ENCODE measurements around the gene KCNIP3.

Gene KCNIP3

GRCh38 chr2:95345563-95346230, 48.5 kb downstream of the KCNIP3 start:
- TF ChIP-seq, protein P1, sequence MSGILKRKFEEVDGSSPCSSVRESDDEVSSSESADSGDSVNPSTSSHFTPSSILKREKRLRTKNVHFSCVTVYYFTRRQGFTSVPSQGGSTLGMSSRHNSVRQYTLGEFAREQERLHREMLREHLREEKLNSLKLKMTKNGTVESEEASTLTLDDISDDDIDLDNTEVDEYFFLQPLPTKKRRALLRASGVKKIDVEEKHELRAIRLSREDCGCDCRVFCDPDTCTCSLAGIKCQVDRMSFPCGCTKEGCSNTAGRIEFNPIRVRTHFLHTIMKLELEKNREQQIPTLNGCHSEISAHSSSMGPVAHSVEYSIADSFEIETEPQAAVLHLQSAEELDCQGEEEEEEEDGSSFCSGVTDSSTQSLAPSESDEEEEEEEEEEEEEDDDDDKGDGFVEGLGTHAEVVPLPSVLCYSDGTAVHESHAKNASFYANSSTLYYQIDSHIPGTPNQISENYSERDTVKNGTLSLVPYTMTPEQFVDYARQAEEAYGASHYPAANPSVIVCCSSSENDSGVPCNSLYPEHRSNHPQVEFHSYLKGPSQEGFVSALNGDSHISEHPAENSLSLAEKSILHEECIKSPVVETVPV (CRISPR knock-in tag; IDR thresholded peaks at IDR 0.05) = no peak
- no peak for TF ChIP-seq SNAI2 (CRISPR knock-in tag; IDR thresholded peaks at IDR 0.05)
- no peak for TF ChIP-seq BACH2 (CRISPR knock-in tag; IDR thresholded peaks at IDR 0.05; ENCODE audit: borderline replicate concordance)
- peak; percentile 97 for ATAC-seq

DNA sequence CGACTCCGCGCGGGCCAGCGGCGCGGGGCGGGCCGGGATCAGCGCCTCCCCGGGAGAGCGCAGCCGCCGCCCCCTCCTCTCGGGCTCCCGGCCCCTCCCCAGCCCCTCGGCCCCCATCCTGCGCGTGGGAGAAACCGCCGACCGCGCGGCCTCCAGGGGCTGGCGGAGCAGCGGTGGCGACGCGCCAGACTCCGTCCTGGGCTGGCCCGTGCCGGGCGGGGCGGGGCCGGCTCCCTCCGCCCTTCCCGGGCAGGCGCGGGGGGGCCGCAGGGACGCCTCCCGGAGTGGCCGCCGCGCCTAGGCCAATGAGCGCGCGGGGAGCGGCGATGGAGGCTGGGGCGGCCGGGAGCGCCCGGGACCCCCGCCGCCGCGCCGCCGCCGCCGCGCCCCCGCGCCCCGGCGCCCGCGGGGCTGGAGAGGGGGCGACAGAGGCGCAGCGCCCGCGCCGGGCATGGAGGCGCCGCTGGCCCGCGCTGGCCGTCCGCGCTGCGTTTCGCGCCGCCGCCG, 49.1 kb downstream of the KCNIP3 start:
- TF ChIP-seq ZFP30 (CRISPR knock-in tag; IDR thresholded peaks at IDR 0.05) = no peak
- no peak for TF ChIP-seq TSHZ2 (CRISPR knock-in tag; IDR thresholded peaks at IDR 0.05)
- no peak for TF ChIP-seq OSR1 (CRISPR knock-in tag; IDR thresholded peaks at IDR 0.05)
- TF ChIP-seq ZNF8 (CRISPR knock-in tag; IDR thresholded peaks at IDR 0.05) = no peak
- TF ChIP-seq ZNF565 (CRISPR knock-in tag; conservative IDR thresholded peaks at IDR 0.05; ENCODE audit: low read depth) = no peak
- no peak for TF ChIP-seq TOX (CRISPR knock-in tag; IDR thresholded peaks at IDR 0.05; ENCODE audit: borderline replicate concordance)
- TF ChIP-seq BACH2 (CRISPR knock-in tag; IDR thresholded peaks at IDR 0.05; ENCODE audit: borderline replicate concordance) = no peak
- peak; percentile 3; the same call in 1 of the 3 replicates for ATAC-seq

GRCh38 chr2:95346738-95347671, 49.9 kb downstream of the KCNIP3 start:
- no peak for ATAC-seq
- TF ChIP-seq ZNF70 (CRISPR knock-in tag; IDR thresholded peaks at IDR 0.05) (no peak), PATZ1 (CRISPR knock-in tag; IDR thresholded peaks at IDR 0.05; ENCODE audit: borderline replicate concordance) (no peak), ARNTL (CRISPR knock-in tag; IDR thresholded peaks at IDR 0.05; ENCODE audit: borderline replicate concordance, low read depth) (no peak), ZNF565 (CRISPR knock-in tag; conservative IDR thresholded peaks at IDR 0.05; ENCODE audit: low read depth) (no peak), ESRRG (CRISPR knock-in tag; IDR thresholded peaks at IDR 0.05) (no peak), TSHZ2 (CRISPR knock-in tag; IDR thresholded peaks at IDR 0.05) (no peak), ZFP3 (CRISPR knock-in tag; IDR thresholded peaks at IDR 0.05) (no peak), CSDC2 (CRISPR knock-in tag; IDR thresholded peaks at IDR 0.05) (no peak), BACH2 (CRISPR knock-in tag; IDR thresholded peaks at IDR 0.05; ENCODE audit: borderline replicate concordance) (no peak), ZC3H10 (CRISPR knock-in tag; IDR thresholded peaks at IDR 0.05) (no peak), RARB (CRISPR knock-in tag; IDR thresholded peaks at IDR 0.05) (no peak), SNAI2 (CRISPR knock-in tag; IDR thresholded peaks at IDR 0.05) (no peak), ISL1 (CRISPR knock-in tag; IDR thresholded peaks at IDR 0.05) (no peak), TCF4 (CRISPR knock-in tag; IDR thresholded peaks at IDR 0.05; ENCODE audit: borderline replicate concordance) (no peak), TOX (CRISPR knock-in tag; IDR thresholded peaks at IDR 0.05; ENCODE audit: borderline replicate concordance) (no peak)
- TF ChIP-seq, protein P1 (CRISPR knock-in tag; IDR thresholded peaks at IDR 0.05) = no peak
